ENCODE measurements around the gene AAGAB. TPM values are rescaled to one million over a fixed set of nuclear protein-coding genes. Genes with fewer than 3 reads are reported as not detected.

AAGAB gene
- total RNA-seq, 1 experiment from 2014 or later: 40.1 TPM

- H2BK15ac ChIP-seq (ENCODE audit: low read depth, low read length): no peak overlapping the region
- no peak overlapping the region for H3K4me3 Mint-ChIP-seq
- no peak overlapping the region for H3K27ac Mint-ChIP-seq
- H4K5ac ChIP-seq (ENCODE audit: insufficient read length, low read depth, low read length): no peak overlapping the region
- H3K14ac ChIP-seq (ENCODE audit: insufficient read depth, low read length): no peak overlapping the region
- H3K56ac ChIP-seq (ENCODE audit: insufficient read length, low read depth, low read length): no peak overlapping the region
- no peaks in the 10 kb centered on the region for H3K27me3 Mint-ChIP-seq (ENCODE audit: low read depth)
- no peak overlapping the region for H3T11ph ChIP-seq (ENCODE audit: low read length)
- H4K20me1 ChIP-seq (ENCODE audit: control insufficient read depth, insufficient read depth, insufficient read length): no peaks in the 10 kb centered on the region
- H2BK5ac ChIP-seq (ENCODE audit: insufficient read length, low read length): no peak overlapping the region
- no peak overlapping the region for H2AK5ac ChIP-seq (ENCODE audit: insufficient read length, low read length)
- no peak overlapping the region for H3K4ac ChIP-seq (ENCODE audit: low read depth, low read length)
- no peak overlapping the region for H4K91ac ChIP-seq (ENCODE audit: insufficient read length, low read depth, low read length)
- no peak overlapping the region for H3K27ac ChIP-seq (ENCODE audit: insufficient read length, low read depth, low read length)
- H4K8ac ChIP-seq (replicated peaks; ENCODE audit: insufficient read length, low read depth, low read length): no peak overlapping the region
- no peak overlapping the region for H2AFZ ChIP-seq (ENCODE audit: low read length)
- no peak for TF ChIP-seq CTCF (conservative IDR thresholded peaks at IDR 0.05)
- H2BK12ac ChIP-seq (ENCODE audit: insufficient read length, low read depth, low read length): no peak overlapping the region
- no peak for DNase-seq
- no peaks in the 10 kb centered on the region for H3K79me1 ChIP-seq (ENCODE audit: insufficient read depth, low read depth, low read length, poor library complexity, severe bottlenecking)
- no peak overlapping the region for H2BK120ac ChIP-seq (ENCODE audit: low read depth, low read length, poor library complexity, severe bottlenecking)
- no CpG with 5 or more reads among the region's 6 CpGs for WGBS (ENCODE audit: extremely low coverage, insufficient read length, low lambda C conversion rate)
- no peak overlapping the region for H3K18ac ChIP-seq (ENCODE audit: insufficient read length, low read depth, low read length)
- peaks cover 33 to 39% of the 10 kb centered on the region in 2 experiments for H3K4me1 Mint-ChIP-seq
- no peak overlapping the region for H2BK20ac ChIP-seq (ENCODE audit: low read depth, low read length, poor library complexity, severe bottlenecking)
- H3K27me3 ChIP-seq (ENCODE audit: insufficient read depth, low read length): no peaks in the 10 kb centered on the region
- peaks cover 0 to 38% (median 0%) of the 10 kb centered on the region in 3 experiments; a peak in 4 of 7 replicates for H3K36me3 Mint-ChIP-seq (ENCODE audit: insufficient read depth in 1 of 3, low read depth in 3 of 3)
- no peak overlapping the region for H3K9ac ChIP-seq (ENCODE audit: extremely low read depth, insufficient read length, low read length)
- no peaks in the 10 kb centered on the region for H3K9me3 ChIP-seq (ENCODE audit: control insufficient read depth, low read depth, low read length)
- H3K23ac ChIP-seq (ENCODE audit: insufficient read length, low read depth, low read length): no peak overlapping the region
- no peaks in the 10 kb centered on the region for H3K23me2 ChIP-seq (ENCODE audit: insufficient read length, low read depth, low read length, poor library complexity, severe bottlenecking)
- no peaks in the 10 kb centered on the region for H3K79me2 ChIP-seq (ENCODE audit: insufficient read depth, low read length)
- no peaks in the 10 kb centered on the region for H3K9me3 Mint-ChIP-seq
- H3K4me2 ChIP-seq (ENCODE audit: insufficient read depth, insufficient read length, low read length): no peak overlapping the region
- peaks cover 11% of the 10 kb centered on the region; the same call in 1 of the 2 replicates for H3K4me1 ChIP-seq (ENCODE audit: insufficient read depth, low read length)
Observed at GRCh38 chr15:67177752-67178151, 76.7 kb downstream of the AAGAB start.
